ENCODE results near the gene LHX4.

DNA sequence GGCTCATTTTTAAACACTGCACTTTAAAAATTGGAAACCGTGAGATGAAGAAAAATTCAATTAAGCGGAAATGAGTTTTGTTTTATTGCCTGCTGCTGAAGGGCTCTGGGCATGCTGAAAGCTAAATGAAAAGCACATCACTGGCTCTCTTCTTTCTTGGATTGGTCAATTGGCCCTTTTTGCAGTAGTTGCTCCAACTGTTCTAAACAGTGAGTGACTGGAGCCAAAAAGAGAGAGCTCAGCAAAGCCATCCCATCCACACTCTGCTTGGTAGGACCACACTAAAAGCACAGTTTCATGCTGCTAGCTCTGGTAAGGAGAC is 48.1 kb downstream of the LHX4 start:
- no peak for TF ChIP-seq TEAD4 (IDR thresholded peaks at IDR 0.05; ENCODE audit: low read depth, low read length)
- no peak for TF ChIP-seq GABPA (IDR thresholded peaks at IDR 0.05; ENCODE audit: borderline replicate concordance, insufficient read depth, low read length)
- no peak for TF ChIP-seq POLR2A (IDR thresholded peaks at IDR 0.05; ENCODE audit: control extremely low read depth in 1 of 2, low read depth in 2 of 2, low read length in 2 of 2)
- no peak for TF ChIP-seq YY1 (IDR thresholded peaks at IDR 0.05; ENCODE audit: low read depth, low read length)
- TF ChIP-seq, protein P1, sequence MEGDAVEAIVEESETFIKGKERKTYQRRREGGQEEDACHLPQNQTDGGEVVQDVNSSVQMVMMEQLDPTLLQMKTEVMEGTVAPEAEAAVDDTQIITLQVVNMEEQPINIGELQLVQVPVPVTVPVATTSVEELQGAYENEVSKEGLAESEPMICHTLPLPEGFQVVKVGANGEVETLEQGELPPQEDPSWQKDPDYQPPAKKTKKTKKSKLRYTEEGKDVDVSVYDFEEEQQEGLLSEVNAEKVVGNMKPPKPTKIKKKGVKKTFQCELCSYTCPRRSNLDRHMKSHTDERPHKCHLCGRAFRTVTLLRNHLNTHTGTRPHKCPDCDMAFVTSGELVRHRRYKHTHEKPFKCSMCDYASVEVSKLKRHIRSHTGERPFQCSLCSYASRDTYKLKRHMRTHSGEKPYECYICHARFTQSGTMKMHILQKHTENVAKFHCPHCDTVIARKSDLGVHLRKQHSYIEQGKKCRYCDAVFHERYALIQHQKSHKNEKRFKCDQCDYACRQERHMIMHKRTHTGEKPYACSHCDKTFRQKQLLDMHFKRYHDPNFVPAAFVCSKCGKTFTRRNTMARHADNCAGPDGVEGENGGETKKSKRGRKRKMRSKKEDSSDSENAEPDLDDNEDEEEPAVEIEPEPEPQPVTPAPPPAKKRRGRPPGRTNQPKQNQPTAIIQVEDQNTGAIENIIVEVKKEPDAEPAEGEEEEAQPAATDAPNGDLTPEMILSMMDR (IDR thresholded peaks at IDR 0.05; ENCODE audit: control extremely low read depth in 1 of 3, insufficient read depth in 1 of 3, low read depth in 1 of 3, low read length in 3 of 3) = no peak
- no peak for TF ChIP-seq TBP (IDR thresholded peaks at IDR 0.05; ENCODE audit: low read depth, low read length)
- no peak for TF ChIP-seq EP300 (IDR thresholded peaks at IDR 0.05; ENCODE audit: borderline replicate concordance in 1 of 2, low read depth in 2 of 2, low read length in 2 of 2)
- no peak for TF ChIP-seq USF2 (IDR thresholded peaks at IDR 0.05; ENCODE audit: low read length)
- no peak for TF ChIP-seq BRCA1 (IDR thresholded peaks at IDR 0.05; ENCODE audit: low read depth, low read length)
- TF ChIP-seq HDAC2 (IDR thresholded peaks at IDR 0.05; ENCODE audit: borderline replicate concordance in 1 of 2, low read depth in 2 of 2, low read length in 2 of 2) = no peak
- no peak for TF ChIP-seq CHD2 (IDR thresholded peaks at IDR 0.05; ENCODE audit: low read length)
- no peak for TF ChIP-seq POLR2AphosphoS5 (IDR thresholded peaks at IDR 0.05; ENCODE audit: low read depth, low read length)
- TF ChIP-seq EZH2 (IDR thresholded peaks at IDR 0.05; ENCODE audit: low read depth, low read length, severe bottlenecking) = no peak
- TF ChIP-seq E2F6 (IDR thresholded peaks at IDR 0.05) = no peak

All from H1 (cell line).